NB4 (cell line): Measurements from ENCODE around the gene NLGN4Y.

ENCODE experiments used
- CTCF ChIP-seq: IDR thresholded peaks from one replicate; pipeline ENCODE4 v1.5.1; 2012; ENCODE audit warnings: low read depth, low read length
- MAX ChIP-seq: IDR thresholded peaks from 2 replicates; pipeline ENCODE4 v1.6.1; 2011; ENCODE audit warnings: low read depth, low read length
- POLR2A ChIP-seq: IDR thresholded peaks from 2 replicates; pipeline ENCODE4 v1.6.1; 2011; ENCODE audit warnings: mild to moderate bottlenecking; ENCODE audit not compliant: insufficient read length; ENCODE audit errors: extremely low read depth

- TF ChIP-seq CTCF (no peak), POLR2A (no peak), MAX (no peak)
These were observed 277.8 kb downstream of the NLGN4Y start for GRCh38 chrY:14802125-14802524.
